DMS153 (cell line): ENCODE results near the gene SEMA3D.

Source experiments
- DNase-seq: peaks from one replicate; lab custom pipeline; 2025; lab: John Stamatoyannopoulos, UW

The SEMA3D gene

GRCh38 chr7:85184599-85185423, 2.0 kb downstream of the SEMA3D start:
- DNase-seq, result no peak

GRCh38 chr7:85183296-85183695, 3.6 kb downstream of the SEMA3D start:
- no peak for DNase-seq

GRCh38 chr7:85178531-85179298, 8.1 kb downstream of the SEMA3D start:
- no peak for DNase-seq

- DNase-seq, result no peak
These were observed 9.5 kb downstream of the SEMA3D start for GRCh38 chr7:85177316-85177715.

GRCh38 chr7:85176197-85176596, 10.7 kb downstream of the SEMA3D start:
- DNase-seq, result no peak

- no peak for DNase-seq
These were observed 11.6 kb downstream of the SEMA3D start for GRCh38 chr7:85175217-85175616.

GRCh38 chr7:85172530-85172941, 14.3 kb downstream of the SEMA3D start:
- no peak for DNase-seq

GRCh38 chr7:85167636-85168035, 19.2 kb downstream of the SEMA3D start:
- DNase-seq, result no peak

GRCh38 chr7:85165263-85165662, 21.6 kb downstream of the SEMA3D start:
- DNase-seq, result no peak

GRCh38 chr7:85164376-85164775, 22.5 kb downstream of the SEMA3D start:
- no peak for DNase-seq

- no peak for DNase-seq
These were observed 24.1 kb downstream of the SEMA3D start for GRCh38 chr7:85162721-85163120.

GRCh38 chr7:85160223-85160622, 26.6 kb downstream of the SEMA3D start:
- no peak for DNase-seq

GRCh38 chr7:85159003-85159402, 27.9 kb downstream of the SEMA3D start:
- no peak for DNase-seq

- DNase-seq, result no peak
These were observed 30.1 kb downstream of the SEMA3D start for GRCh38 chr7:85156661-85157208.

GRCh38 chr7:85154282-85154937, 32.4 kb downstream of the SEMA3D start:
- no peak for DNase-seq

- no peak for DNase-seq
These were observed 33.1 kb downstream of the SEMA3D start for GRCh38 chr7:85153715-85154114.

GRCh38 chr7:85150624-85151023, 36.2 kb downstream of the SEMA3D start:
- no peak for DNase-seq

- DNase-seq, result no peak
These were observed 42.1 kb downstream of the SEMA3D start for GRCh38 chr7:85144771-85145170.

GRCh38 chr7:85135977-85136376, 50.9 kb downstream of the SEMA3D start:
- no peak for DNase-seq

GRCh38 chr7:85133560-85133959, 53.3 kb downstream of the SEMA3D start:
- no peak for DNase-seq

- no peak for DNase-seq
These were observed 53.9 kb downstream of the SEMA3D start for GRCh38 chr7:85133006-85133405.

- no peak for DNase-seq
These were observed 56.2 kb downstream of the SEMA3D start for GRCh38 chr7:85130702-85131101.
